ENCODE data around the gene IL13RA2. TPM values are rescaled to one million over a fixed set of nuclear protein-coding genes. Genes with fewer than 3 reads are reported as not detected.

The IL13RA2 gene
- total and polyA plus RNA-seq, 2 of the 8 experiments (the other 6 are each of a cell fraction or from before 2014, with no cell fraction given): not detected

DNA sequence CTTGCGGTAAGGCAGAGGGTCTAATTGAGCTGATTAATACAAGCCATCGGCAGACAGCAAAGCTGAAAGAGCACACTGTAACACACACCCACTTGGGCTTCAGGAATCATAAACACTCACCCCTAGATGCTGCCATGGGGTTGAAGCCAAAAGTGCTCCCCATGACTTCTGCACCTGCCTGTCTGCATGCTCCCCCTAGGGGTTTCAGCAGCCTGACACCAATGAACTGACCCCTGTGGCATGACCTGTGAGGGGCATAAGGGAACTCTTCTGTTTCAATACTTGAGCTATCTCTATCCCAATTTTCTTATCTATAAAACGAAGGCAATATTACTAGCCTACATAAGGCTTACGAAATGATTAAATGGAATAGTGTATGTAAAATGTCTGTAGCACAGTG is 23.0 kb upstream of the IL13RA2 start:
- Histone ChIP-seq H3K18ac (ENCODE audit: extremely low read depth, low read length) (no peak overlapping the region), H4K20me1 (replicated peaks in 1 of 2; ENCODE audit: control insufficient read depth in 1 of 2, insufficient read depth in 2 of 2, low read length in 2 of 2) (no peaks in the 10 kb centered on the region), H3K27ac (ENCODE audit: low read depth, low read length) (no peak overlapping the region), H2AK5ac (ENCODE audit: low read depth, low read length) (no peak overlapping the region), H3K79me1 (ENCODE audit: low read depth, low read length) (no peaks in the 10 kb centered on the region), H3K36me3 (ENCODE audit: control insufficient read depth in 2 of 4, insufficient read depth in 4 of 4, low read length in 3 of 4) (no peaks in the 10 kb centered on the region), H2BK15ac (ENCODE audit: low read length) (no peak overlapping the region), H2BK12ac (ENCODE audit: low read depth, low read length) (no peak overlapping the region), H4K5ac (ENCODE audit: insufficient read length, low read depth, low read length) (no peak overlapping the region), H3K27me3 (replicated peaks in 1 of 4; ENCODE audit: control insufficient read depth in 3 of 4, extremely low read depth in 1 of 4, insufficient read depth in 3 of 4, low read length in 3 of 4) (no peaks in the 10 kb centered on the region), H2BK120ac (replicated peaks; ENCODE audit: low read depth, low read length) (no peak overlapping the region), H2BK5ac (ENCODE audit: low read depth, low read length) (no peak overlapping the region), H4K91ac (replicated peaks; ENCODE audit: insufficient read length, low read length) (no peak overlapping the region), H3K4me3 (ENCODE audit: extremely low read depth in 1 of 4, insufficient read depth in 2 of 4, low read depth in 3 of 4, low read length in 4 of 4) (no peak overlapping the region), H3K4ac (replicated peaks; ENCODE audit: insufficient read length, low read depth, low read length) (no peak overlapping the region), H3K4me1 (replicated peaks in 1 of 4; ENCODE audit: control insufficient read depth in 3 of 4, insufficient read depth in 4 of 4, low read length in 3 of 4) (no peaks in the 10 kb centered on the region), H2AFZ (ENCODE audit: low read length) (no peak overlapping the region), H3K23ac (ENCODE audit: insufficient read length) (no peak overlapping the region), H2BK20ac (ENCODE audit: low read length) (no peak overlapping the region), H3K23me2 (ENCODE audit: low read depth, low read length) (no peaks in the 10 kb centered on the region), H3K14ac (ENCODE audit: insufficient read length) (no peak overlapping the region), H3K56ac (replicated peaks; ENCODE audit: insufficient read length, low read depth, low read length) (no peak overlapping the region), H3K9me3 (ENCODE audit: insufficient read depth in 2 of 2, low read depth in 1 of 2, low read length in 1 of 2) (no peaks in the 10 kb centered on the region), H3K4me2 (ENCODE audit: insufficient read depth in 1 of 2, low read depth in 2 of 2, low read length in 2 of 2) (no peak overlapping the region), H3K9ac (replicated peaks in 1 of 4; ENCODE audit: extremely low read depth in 1 of 4, low read depth in 3 of 4, low read length in 3 of 4) (no peak overlapping the region), H4K8ac (ENCODE audit: extremely low read depth, insufficient read depth, low read length) (no peak overlapping the region), H3K79me2 (ENCODE audit: control insufficient read depth in 1 of 2, insufficient read depth in 2 of 2, low read length in 2 of 2) (no peaks in the 10 kb centered on the region)
- DNase-seq (ENCODE audit: low read depth in 1 of 2, low spot score in 2 of 2): no peak
- ChIA-PET CTCF (ENCODE audit: partially characterized antibody) (interaction anchor here (0.7 to 1.4 kb wide), 5 partner anchors 12 to 68 kb away, joined by 3 to 5 read pairs (median 3); no protein-coding TSS in a partner anchor), POLR2A (ENCODE audit: partially characterized antibody) (no interaction called here)
- 73% methylated on average over 4 of the region's 4 CpGs; no CpG with 5 or more reads in 1 of the 2 experiments for WGBS, 2 experiments (ENCODE audit: extremely low coverage in 1 of 2, insufficient coverage in 1 of 2, insufficient read length in 1 of 2, insufficient replicate concordance in 2 of 2, low coverage in 1 of 2, low lambda C conversion rate in 2 of 2, missing lambda C conversion rate in 1 of 2)
- TF ChIP-seq CTCF (IDR thresholded peaks at IDR 0.05; ENCODE audit: control extremely low read depth in 1 of 3, insufficient read depth in 1 of 3, low read depth in 1 of 3, low read length in 3 of 3) (peak; percentile 13 to 35 (median 27); a peak in 3 of 4 replicates), SIN3A (conservative IDR thresholded peaks at IDR 0.05 in 1 of 2, IDR thresholded peaks at IDR 0.05 in 1 of 2; ENCODE audit: low read depth in 1 of 2, low read length in 2 of 2) (no peak), RAD21 (IDR thresholded peaks at IDR 0.05 in 1 of 2, conservative IDR thresholded peaks at IDR 0.05 in 1 of 2; ENCODE audit: low read depth in 2 of 2, low read length in 2 of 2) (peak in 1 of 2 experiments; percentile 26; a peak in 1 of 4 replicates)
- FAIRE-seq: no peak
